CD4-positive, alpha-beta T cell (primary cell): ENCODE results near the gene TADA1. TPM values are rescaled to one million over a fixed set of nuclear protein-coding genes. Genes with fewer than 3 reads are reported as not detected.

ENCODE experiments used
- ATAC-seq: fragments of 200-7000 bp; cut with Tn5 transposase; one replicate; pipeline ENCODE4 v1.10.0; 2022; ENCODE audit warnings: mild to moderate bottlenecking; ENCODE audit not compliant: poor library complexity
- CTCF ChIA-PET: fragments of 350-600 bp; sonication (Branson Sonifier 250); formaldehyde crosslinking; loops from one replicate; lab custom pipeline; 2021; ENCODE audit warnings: antibody characterized with exemption, inconsistent platforms; lab: Charles Lee
- POLR2A ChIA-PET: fragments of 350-600 bp; sonication (Branson Sonifier 250); formaldehyde crosslinking; loops from one replicate; lab custom pipeline; 2021; ENCODE audit warnings: antibody characterized with exemption, inconsistent platforms; lab: Charles Lee
- DNase-seq, 14 experiments: peaks; one replicate each; pipeline ENCODE4 v3.0.0-alpha.2; 2013 to 2020; ENCODE audit warnings: mixed read lengths in 2 of 14
- H3K27ac ChIP-seq, 2 donors: one replicate each; pipeline versions ENCODE4 v1.5.1 to v1.7.0; 2013; ENCODE audit warnings: low read length in 2 of 2, low read depth in 1 of 2, mild to moderate bottlenecking in 1 of 2
- H3K27me3 ChIP-seq, 2 experiments: 1 replicate in 1 of 2; 2 replicates in 1 of 2; pipeline versions ENCODE4 v1.6.1 to v1.7.0; 2013; ENCODE audit warnings: low read length in 2 of 2, control low read depth in 1 of 2, mild to moderate bottlenecking in 1 of 2, moderate library complexity in 1 of 2; ENCODE audit not compliant: insufficient read depth in 2 of 2, control insufficient read depth in 1 of 2
- H3K36me3 ChIP-seq: one replicate; pipeline ENCODE4 v1.6.1; 2013; ENCODE audit warnings: low read length, control low read depth; ENCODE audit not compliant: insufficient read depth
- H3K4me1 ChIP-seq: one replicate; pipeline ENCODE4 v1.6.1; 2013; ENCODE audit warnings: low read length, control low read depth; ENCODE audit not compliant: insufficient read depth
- H3K4me3 ChIP-seq: one replicate; pipeline ENCODE4 v1.5.1; 2013; ENCODE audit warnings: mild to moderate bottlenecking, low read length, moderate library complexity
- H3K9me3 ChIP-seq, 2 experiments: 1 replicate in 1 of 2; 2 replicates in 1 of 2; pipeline versions ENCODE4 v1.6.1 to v1.7.0; 2013; ENCODE audit warnings: low read length in 2 of 2, mild to moderate bottlenecking in 2 of 2, control low read depth in 1 of 2, moderate library complexity in 1 of 2; ENCODE audit not compliant: control insufficient read depth in 1 of 2, insufficient read depth in 1 of 2
- H3K27ac Mint-ChIP-seq: one replicate; pipeline ENCODE4 v1.8.0; 2020; ENCODE audit warnings: mixed read lengths
- H3K27me3 Mint-ChIP-seq: one replicate; pipeline ENCODE4 v1.8.0; 2021; ENCODE audit warnings: mixed read lengths
- H3K36me3 Mint-ChIP-seq: one replicate; pipeline ENCODE4 v1.8.0; 2021; ENCODE audit warnings: low read depth, mixed read lengths
- H3K4me1 Mint-ChIP-seq: one replicate; pipeline ENCODE4 v1.8.0; 2021; ENCODE audit warnings: low read depth, mixed read lengths
- H3K4me3 Mint-ChIP-seq: one replicate; pipeline ENCODE4 v1.8.0; 2020; ENCODE audit warnings: mild to moderate bottlenecking, mixed read lengths
- H3K9me3 Mint-ChIP-seq: one replicate; pipeline ENCODE4 v1.8.0; 2020; ENCODE audit warnings: mixed read lengths
- intact Hi-C, 2 experiments: fragments of 100-400 bp; cut with DNase I in 1 of 2; cut with micrococcal nuclease in 1 of 2; formaldehyde crosslinking; loops; one replicate each; pipeline versions ENCODE4 v1.15.1 to v1.9.0; 2023 to 2025; cut with DNase I, micrococcal nuclease
- total RNA-seq, 174 experiments: library from RNA in 2 of 174; stranded (reverse) in 2 of 174; gene quantifications; one replicate each; pipeline ENCODE4 v1.2.3 and lab custom pipeline; 2021 to 2026
- TF ChIP-seq, protein P1 (sequence below): fragments of 200-600 bp; IDR thresholded peaks from one replicate; pipeline ENCODE4 v1.8.0; 2022; ENCODE audit warnings: antibody characterized with exemption, mild to moderate bottlenecking

The TADA1 gene
- total RNA-seq, 2 experiments from 2014 or later, result 15.8 to 16.4 TPM

DNA sequence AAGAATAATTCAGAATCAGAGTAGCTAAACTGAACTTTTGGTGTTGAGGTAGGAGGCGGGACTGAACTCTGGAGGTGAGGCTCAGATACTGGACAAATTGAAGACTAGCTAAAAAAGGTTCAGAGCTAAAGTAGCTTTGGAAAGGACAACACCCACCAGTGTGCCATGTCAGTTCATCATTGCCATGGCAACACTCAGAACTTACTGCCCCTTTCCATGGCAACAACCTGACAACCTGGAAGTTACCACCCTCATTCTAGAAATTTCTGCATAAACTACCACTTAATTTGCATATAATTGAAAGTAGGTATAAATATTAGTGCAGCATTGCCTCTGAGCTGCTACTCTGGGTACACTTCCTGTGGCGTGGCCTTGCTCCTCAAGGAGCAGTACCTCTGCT is 67.1 kb downstream of the TADA1 start:
- no peak overlapping the region for H3K4me3 ChIP-seq
- POLR2A ChIA-PET, result no interaction called here
- H3K27me3 ChIP-seq, result peaks cover 0 to 4% of the 10 kb centered on the region in 2 experiments
- intact Hi-C loops, result no loop called here
- no peaks in the 10 kb centered on the region for H3K4me1 ChIP-seq
- H3K27ac Mint-ChIP-seq, result no peak overlapping the region
- DNase-seq (no peak), ATAC-seq (no peak)
- H3K27ac ChIP-seq, result no peak overlapping the region
- no peaks in the 10 kb centered on the region for H3K9me3 ChIP-seq
- peaks cover 17% of the 10 kb centered on the region for H3K27me3 Mint-ChIP-seq
- no peaks in the 10 kb centered on the region for H3K36me3 ChIP-seq
- no peaks in the 10 kb centered on the region for H3K9me3 Mint-ChIP-seq
- H3K4me3 Mint-ChIP-seq, result no peak overlapping the region
- TF ChIP-seq, protein P1, sequence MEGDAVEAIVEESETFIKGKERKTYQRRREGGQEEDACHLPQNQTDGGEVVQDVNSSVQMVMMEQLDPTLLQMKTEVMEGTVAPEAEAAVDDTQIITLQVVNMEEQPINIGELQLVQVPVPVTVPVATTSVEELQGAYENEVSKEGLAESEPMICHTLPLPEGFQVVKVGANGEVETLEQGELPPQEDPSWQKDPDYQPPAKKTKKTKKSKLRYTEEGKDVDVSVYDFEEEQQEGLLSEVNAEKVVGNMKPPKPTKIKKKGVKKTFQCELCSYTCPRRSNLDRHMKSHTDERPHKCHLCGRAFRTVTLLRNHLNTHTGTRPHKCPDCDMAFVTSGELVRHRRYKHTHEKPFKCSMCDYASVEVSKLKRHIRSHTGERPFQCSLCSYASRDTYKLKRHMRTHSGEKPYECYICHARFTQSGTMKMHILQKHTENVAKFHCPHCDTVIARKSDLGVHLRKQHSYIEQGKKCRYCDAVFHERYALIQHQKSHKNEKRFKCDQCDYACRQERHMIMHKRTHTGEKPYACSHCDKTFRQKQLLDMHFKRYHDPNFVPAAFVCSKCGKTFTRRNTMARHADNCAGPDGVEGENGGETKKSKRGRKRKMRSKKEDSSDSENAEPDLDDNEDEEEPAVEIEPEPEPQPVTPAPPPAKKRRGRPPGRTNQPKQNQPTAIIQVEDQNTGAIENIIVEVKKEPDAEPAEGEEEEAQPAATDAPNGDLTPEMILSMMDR, result no peak
- H3K4me1 Mint-ChIP-seq, result no peaks in the 10 kb centered on the region
- CTCF ChIA-PET, result no interaction called here
- no peaks in the 10 kb centered on the region for H3K36me3 Mint-ChIP-seq

Other genes starting within 250 kb of the TADA1 start
- 10 to 100 TPM; 16.1 to 17.6 TPM for gene POGK, start 36.8 kb downstream of the TADA1 start, total RNA-seq
- under 1 TPM; 0.47 to 0.67 TPM for gene ILDR2, start 99.3 kb upstream of the TADA1 start, total RNA-seq
- not detected for gene MAEL, start 113.0 kb upstream of the TADA1 start, total RNA-seq
- 1 to 10 TPM; 4.8 to 5.0 TPM for gene GPA33, start 214.1 kb upstream of the TADA1 start, total RNA-seq
- gene STYXL2, start 217.8 kb upstream of the TADA1 start, total RNA-seq, result not detected